Activated T-cell treated with anti-CD3 and anti-CD28 coated beads for 1 hour (primary cell): ENCODE measurements around the gene MYBBP1A.

Source experiments
- DNase-seq: peaks from one replicate; pipeline ENCODE4 v3.0.0-alpha.2; 2020; ENCODE audit warnings: low read depth

Gene MYBBP1A

DNA sequence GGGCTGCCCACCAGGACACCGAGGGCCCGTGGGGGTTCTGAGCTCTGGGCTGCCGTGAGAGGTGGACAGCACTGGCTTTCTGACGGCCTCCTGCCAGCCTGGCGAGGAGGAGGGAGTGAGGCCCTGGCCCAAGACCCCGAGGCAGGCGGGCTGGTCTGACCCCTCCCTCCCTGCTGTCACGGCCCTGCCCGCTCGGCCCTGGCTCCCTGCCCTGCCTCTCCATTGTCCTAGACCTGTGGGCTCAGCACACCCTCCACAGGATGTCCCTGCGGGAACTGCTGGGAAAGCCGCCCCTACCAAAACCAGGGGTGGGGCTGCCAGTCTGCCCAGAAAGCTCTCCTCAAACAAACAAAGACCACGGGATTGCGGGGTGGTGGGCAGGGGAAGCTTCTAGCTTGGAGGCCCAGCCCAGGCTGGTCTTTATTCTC lies 35.8 kb downstream of the MYBBP1A start:
- no peak for DNase-seq

DNA sequence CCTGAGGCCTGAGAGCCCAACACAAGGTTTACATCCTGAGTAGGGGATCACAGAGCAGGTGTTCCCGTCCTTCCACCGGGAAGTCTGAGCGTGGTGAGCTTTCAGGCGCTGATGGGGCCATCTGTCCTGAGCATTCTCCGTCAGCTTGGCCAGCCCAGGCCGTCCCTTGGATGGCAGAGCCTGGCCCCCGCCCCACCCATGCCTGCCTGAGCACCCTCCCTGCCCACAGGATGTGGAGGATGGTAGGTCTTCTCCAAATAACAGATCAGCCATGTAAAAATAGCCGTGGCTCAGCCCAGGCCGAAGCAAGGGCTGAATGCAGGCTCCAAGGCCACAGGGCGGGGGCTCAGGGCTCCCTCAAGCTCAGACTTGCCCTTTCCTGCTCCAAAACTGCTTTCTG lies 36.3 kb downstream of the MYBBP1A start:
- no peak for DNase-seq

DNA sequence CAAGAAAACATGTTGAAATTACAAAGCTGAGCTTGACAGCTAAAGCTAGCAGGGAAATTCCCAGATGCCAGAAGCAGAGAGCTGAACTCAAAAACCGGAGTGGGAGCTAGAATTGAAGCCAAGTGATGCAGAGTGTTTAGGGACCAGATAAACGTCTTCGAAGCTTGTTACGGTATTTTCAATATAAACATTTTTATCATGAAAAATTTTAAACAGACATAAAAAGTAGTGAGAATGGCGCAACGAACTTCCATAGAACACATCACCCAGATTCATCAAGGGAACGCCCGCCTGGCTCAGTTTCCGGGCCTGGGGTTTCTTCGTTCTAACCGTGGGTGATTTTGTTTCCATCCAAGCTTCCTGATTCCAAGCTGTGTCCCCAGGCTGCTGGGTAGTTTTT lies 38.4 kb downstream of the MYBBP1A start:
- DNase-seq: no peak

DNA sequence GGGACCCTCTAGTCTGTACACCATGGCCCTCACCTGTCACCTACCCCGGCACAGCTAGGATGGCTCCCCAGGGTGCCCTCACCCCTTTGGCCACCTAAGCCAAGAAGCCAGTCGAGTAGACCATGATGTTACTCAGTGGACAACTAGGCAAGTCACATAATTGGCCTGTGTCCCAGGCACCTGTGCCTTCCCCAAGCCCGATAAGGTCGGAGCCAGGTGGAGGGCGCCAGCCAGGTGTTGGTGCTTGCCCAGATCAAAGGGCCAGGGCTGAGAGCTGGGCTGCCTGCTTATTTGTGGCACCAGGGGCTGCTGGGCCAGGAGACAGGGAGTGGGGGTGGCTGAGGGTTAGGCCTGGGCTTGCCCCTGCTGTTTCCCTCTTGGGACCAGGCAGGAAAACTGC lies 39.7 kb downstream of the MYBBP1A start:
- DNase-seq: no peak

GRCh38 chr17:4514779-4515178 lies 40.4 kb downstream of the MYBBP1A start:
- DNase-seq: no peak

- no peak for DNase-seq
Measured at GRCh38 chr17:4514206-4514605, 41.0 kb downstream of the MYBBP1A start.

DNA sequence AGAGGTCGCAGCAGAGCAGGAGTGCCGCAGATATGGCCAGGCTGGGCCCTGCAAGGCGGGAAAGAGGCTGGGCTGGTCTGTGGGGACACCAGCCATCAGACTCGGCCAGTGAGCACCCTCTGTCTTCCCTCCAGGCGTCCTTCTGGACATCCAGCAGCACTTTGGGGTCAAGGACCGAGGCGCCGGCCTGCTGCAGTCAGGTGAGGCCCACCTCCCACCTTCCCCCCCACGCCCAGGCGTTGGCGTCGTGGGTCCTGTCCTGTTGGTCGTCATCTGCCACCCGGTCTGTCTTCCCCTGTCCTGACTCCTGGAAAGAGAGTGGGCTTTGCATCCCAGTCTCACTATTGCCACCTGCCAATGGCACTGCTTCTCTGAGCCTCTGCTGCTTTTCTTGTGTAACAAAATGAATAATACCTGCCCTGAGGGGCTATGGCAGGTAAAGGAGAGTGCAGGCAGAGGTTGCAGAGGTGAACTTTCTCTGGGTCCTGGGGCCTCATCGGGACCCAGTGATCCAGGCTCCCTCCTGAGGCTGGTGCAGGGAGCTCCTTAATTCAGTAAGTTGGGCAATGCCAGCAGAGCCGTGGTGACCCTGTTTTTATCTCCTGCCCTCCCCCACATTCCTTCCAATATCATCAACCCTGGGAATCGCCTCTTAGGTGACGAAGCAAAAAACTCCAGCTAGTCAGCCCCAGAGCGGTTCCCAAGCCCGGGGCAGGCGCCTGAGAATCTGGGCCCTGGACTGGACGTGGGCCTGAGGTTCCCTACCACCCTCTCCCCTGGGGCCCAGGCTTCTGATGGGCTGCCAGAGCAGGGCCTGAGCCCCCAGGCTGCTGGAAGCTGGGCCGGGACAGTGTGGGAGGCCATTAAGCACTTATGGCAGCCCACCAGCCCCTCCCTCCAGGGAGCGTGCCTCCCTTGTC lies 41.8 kb downstream of the MYBBP1A start:
- DNase-seq: no peak

- DNase-seq: no peak
Measured at GRCh38 chr17:4512156-4513112, 42.8 kb downstream of the MYBBP1A start.

DNA sequence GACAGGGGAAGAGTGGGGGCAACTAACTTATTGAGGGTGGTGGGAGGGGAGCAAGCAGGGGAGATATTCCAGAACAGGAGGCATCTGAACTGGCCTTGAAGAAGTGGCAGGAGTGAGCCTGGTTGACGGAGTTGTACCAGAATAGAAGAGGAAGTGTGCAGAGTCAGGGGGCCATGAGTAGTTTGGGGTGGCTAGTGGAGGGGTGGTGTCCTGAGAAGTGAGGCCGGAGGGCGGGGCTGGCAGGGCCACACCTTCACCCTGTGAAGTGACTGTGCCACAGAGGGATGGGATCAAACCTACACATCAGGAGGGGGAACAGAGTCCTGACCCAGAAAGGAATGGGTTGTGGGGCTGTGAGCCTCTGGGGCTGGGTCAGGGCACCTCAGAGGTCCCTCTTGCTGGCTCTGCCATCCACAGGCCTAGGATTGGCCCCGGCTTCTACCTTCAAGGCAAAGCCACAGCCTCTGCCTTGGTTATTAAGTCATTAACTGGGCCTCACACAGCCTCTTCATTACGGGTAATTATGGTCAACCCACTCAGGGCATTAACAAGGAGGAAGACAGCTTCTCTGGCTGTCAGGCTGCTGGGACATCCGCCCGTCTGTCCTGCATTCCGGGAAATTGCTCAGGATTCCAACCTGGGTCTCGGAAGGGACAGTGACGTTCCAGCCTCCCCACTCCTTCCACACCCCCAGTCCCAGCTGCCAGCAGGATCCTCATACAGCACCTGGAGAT lies 43.8 kb downstream of the MYBBP1A start:
- no peak for DNase-seq

DNA sequence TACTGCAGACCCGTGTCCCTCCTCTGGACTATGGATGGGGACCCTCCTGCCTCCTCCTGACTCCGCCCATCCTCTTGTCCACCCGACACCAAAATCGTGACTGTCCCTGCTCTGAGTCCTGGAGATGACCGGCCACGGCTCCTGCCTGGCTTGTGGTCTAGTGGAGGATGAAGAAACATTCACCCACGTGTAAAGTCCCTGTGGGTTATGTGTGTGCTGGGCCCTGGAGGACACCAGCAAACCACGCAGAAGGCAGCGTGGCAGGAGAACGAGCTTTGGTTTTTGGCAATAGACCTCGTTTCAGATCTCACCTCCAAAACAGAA lies 44.6 kb downstream of the MYBBP1A start:
- DNase-seq: no peak

DNA sequence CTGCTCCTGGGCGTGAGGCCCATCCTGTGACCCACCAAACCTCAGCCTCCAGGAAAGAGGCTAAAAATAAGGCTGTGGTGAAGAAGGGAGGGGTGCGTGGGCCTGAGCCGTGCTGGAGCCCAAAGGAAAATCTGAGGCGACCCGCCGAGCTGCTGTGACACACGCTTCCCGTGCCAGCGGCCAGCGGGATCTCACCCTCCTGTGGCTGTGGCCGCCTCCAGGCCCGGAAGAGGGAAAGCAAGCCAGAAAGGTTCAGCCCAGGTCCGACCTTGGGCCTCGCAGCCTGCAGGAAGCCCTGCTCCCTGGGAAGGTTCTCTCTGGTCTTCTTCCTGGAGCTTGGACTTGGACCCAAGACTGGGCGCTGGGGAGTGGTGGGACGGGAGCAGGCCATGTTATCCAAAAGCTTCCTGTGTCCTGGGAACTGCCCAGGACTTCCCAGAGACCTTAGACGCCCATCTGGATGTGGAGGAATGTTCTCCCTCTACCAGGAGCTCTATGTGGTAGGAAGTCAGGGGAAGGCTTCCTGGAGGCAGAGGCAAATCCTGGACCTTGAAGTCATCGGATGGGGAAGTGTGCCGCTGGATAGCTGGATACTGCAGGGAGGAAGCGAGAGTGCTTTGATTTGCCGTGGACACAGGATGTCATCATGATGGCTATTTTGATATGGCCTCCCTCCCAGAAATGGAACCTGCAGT lies 45.1 kb downstream of the MYBBP1A start:
- DNase-seq: no peak

GRCh38 chr17:4509401-4509800 lies 45.8 kb downstream of the MYBBP1A start:
- no peak for DNase-seq

GRCh38 chr17:4508207-4508606 lies 47.0 kb downstream of the MYBBP1A start:
- DNase-seq: no peak

- no peak for DNase-seq
Measured at GRCh38 chr17:4507361-4508111, 47.6 kb downstream of the MYBBP1A start.

DNA sequence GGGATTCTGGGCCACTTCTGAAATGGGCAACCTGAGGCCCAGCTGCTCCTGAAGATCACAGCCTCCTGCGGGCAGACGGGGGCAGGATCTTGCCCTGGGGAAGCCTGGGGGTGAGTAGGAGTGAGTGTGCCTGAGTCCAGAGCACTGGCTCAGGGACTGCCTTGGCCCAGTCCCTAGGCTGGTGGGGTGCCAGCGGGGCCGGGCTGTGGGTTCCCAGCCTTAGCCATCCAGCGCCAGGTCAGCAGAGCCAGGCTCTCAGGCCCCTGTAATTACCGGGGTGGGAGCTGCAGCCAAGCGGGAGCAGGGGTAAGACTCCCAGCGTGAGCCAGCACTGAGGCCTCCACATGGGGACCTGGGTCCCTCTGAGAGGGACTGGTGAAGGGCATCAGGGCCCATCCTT lies 48.3 kb downstream of the MYBBP1A start:
- no peak for DNase-seq

DNA sequence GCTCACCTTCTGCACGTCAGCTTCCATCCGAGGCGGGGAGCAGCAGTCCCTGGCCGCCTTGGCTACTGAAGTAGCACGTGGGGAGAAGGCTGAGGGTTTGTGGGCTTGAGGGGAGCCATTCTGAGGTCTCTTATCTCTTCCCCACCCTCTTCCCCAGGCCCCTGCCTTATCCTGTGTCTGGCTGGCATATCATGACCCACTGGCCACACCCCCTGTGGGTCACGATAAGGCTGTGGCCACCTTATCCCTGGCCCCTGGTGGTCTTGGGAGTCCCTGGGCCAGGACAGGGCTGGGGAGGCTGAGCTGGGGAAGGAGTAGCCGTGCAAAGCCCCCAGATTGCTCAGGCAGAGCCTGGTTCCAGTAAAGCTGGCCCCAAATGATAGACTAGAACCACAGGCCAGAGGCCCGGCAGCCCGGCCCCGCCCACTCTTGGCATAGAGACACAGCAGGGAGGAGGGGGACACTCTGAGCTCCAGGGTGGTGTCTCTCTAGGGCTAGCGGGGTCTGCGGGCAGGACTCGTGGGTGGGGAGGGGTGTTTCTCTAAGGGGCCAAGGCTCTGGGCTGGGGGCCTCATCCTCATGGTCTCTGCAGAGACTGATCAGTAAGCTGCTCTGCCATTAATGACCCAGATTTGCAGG lies 48.9 kb downstream of the MYBBP1A start:
- no peak for DNase-seq

DNA sequence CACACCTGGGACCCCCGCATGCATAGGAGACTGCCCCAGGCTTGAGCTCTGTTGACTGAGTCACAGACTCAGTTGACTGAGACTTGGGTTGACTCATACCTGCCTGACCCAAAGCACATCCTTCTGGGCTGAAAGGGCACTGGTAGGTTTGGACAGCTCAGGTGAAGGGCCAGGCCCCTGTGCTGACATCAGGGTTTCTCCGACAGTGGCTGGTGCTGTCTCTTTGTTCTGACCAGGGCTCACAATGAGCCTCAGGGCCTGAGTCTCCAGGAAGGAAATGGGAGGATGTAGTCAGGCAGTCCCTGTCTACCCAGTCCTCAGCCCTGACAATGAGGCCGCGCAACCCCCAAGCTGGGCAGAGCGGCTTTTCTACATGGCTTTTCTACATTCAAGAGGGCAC lies 50.0 kb downstream of the MYBBP1A start:
- no peak for DNase-seq

- DNase-seq: no peak
Measured at GRCh38 chr17:4504188-4504587, 51.0 kb downstream of the MYBBP1A start.

DNA sequence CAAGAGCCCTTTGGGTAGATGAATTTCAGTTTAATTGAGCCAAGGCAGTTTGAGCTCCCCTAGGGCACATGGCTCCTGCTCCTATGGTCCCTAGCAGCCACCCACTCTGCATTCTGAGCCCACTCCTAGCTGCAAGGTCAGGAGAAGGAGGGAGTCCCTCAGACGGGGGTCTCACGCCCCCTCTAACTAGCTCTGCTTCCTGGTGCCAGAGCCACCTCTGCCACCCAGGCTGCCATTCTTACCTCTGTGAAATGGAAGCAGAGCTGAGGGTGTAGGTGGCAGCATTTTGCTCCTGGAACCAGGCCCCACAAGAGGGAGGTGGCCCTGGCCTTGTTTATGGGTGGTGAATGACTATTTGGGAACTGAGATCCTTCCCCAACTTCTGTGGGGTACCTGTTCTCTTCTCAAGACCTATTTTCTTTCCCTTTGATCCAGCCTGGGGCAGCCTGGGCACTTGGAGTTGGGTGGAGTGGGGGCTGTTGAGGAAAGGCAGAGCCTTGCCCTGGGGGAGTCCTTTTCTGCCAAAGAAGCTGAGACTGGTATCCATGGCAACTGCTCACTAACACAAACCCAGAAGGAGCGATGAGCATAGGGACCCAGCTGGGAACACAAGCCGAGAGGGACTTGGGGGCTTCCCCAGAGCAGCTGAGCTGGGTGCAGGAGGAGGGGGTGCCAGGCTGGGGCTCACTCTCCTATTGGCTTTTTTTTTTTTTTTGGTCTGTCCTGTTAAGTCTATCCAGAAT lies 51.7 kb downstream of the MYBBP1A start:
- no peak for DNase-seq
